ENCODE measurements around the gene TMEM175.

DNA sequence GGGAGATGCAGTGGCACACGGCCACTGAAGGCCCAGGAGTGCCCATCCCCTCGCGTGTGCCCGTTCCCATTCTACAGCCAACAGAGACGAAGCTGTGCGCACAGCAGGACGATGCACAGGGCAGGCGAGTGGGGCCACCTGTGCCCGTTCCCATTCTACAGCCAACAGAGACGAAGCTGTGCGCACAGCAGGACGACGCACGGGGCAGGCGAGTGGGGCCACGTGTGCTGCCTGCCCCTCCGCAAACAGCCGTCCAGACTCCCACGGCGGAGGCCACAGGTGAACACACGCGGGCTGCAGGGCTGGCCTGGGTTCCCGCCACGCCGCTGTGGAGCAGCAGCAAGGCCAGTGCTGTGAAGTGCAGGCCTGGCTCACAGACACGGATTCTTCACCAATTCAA lies 32.2 kb upstream of the TMEM175 start:
- TF ChIP-seq, protein P1, sequence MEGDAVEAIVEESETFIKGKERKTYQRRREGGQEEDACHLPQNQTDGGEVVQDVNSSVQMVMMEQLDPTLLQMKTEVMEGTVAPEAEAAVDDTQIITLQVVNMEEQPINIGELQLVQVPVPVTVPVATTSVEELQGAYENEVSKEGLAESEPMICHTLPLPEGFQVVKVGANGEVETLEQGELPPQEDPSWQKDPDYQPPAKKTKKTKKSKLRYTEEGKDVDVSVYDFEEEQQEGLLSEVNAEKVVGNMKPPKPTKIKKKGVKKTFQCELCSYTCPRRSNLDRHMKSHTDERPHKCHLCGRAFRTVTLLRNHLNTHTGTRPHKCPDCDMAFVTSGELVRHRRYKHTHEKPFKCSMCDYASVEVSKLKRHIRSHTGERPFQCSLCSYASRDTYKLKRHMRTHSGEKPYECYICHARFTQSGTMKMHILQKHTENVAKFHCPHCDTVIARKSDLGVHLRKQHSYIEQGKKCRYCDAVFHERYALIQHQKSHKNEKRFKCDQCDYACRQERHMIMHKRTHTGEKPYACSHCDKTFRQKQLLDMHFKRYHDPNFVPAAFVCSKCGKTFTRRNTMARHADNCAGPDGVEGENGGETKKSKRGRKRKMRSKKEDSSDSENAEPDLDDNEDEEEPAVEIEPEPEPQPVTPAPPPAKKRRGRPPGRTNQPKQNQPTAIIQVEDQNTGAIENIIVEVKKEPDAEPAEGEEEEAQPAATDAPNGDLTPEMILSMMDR (IDR thresholded peaks at IDR 0.05), result no peak
- TF ChIP-seq POLR2A (IDR thresholded peaks at IDR 0.05) (no peak), EP300 (IDR thresholded peaks at IDR 0.05) (no peak)
